GM21360 (cell line): Measurements from ENCODE around the gene RBL2.
"Not testable (repeated sequence)": the region's sequence is repeated elsewhere in the genome, so short reads cannot be mapped to it uniquely, and the experiment has no call there.

Experiments
- ATAC-seq: cut with Tn5 transposase; IDR thresholded peaks from one replicate; pipeline ENCODE4 v1.9.1; 2021; ENCODE audit warnings: mild to moderate bottlenecking, moderate library complexity; ENCODE audit not compliant: unreplicated experiment

RBL2 gene

DNA sequence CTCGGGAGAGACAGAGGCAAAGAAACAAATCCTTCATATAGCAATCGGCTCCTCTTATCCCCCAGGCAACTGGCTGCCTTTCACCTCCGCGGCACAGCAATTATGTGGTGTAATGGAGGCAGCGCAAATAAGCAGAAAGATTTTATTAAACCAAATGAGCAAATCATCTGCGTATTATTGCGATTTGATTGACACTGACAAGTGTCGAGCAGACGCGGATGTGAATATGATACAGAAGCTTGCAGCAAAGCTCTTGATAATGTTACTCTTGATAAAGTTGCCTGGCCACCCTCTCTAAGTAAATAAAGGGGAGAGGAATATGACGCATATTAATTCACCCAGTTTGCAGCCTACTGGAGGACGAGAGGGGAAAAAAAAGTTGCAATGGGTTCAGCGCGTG, 95.2 kb downstream of the RBL2 start:
- ATAC-seq: no peak

DNA sequence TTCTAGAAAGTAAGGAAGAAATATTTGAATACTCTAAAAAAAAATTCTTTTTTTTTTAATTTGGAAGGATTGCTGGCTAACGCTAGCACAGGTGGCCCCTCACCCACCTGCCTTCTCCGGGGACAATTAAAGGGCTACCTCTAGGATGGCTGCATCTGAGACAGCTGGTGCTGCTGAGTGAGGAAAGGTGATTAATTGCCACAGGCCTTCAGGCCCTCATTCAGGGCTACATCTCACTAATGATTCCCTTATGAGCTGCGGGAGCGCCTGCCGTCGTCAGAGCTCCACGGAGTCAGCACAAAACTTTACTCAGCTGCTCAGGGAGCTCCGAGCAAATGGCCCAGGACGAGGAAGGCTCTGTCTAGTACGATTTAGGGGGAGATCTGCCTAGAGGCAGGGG, 95.8 kb downstream of the RBL2 start:
- no peak for ATAC-seq

DNA sequence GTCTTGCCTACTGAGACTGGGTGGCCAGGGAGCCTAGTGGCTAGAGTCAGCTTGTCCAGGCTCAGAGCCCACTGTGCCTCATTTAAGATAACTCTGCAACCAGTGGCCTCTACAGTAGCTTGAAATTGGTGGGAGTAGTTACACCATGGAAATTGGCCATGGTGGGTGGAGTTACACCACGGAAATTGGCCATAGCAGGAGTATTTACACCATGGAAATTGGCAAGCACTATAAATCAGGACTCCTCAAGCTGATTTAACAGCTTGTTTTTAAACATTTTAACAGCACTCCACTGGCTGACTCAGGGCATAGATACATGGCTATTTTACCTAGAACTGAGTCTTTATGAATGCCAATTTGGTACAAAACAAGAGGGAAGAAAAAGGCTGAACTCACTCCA, 96.5 kb downstream of the RBL2 start:
- no peak for ATAC-seq

DNA sequence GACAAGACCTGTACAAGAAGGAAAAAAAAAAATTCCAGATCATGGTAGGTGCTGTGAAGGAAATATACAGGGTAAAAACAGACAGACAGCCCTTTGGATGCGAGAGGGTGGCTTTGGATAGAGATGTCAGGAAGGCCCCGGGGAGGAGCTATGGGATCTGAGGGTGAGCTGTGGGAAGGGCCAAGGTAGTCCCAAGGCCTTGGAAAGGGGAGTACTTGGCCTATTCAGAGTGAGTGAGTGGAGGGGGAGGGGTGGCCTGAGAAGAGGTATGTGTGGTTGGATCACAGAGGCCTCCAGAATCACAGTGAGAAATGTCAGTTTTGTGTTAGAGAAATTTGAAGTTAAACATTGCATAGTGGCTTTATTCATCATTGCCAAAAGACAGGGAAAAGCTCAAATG, 99.9 kb downstream of the RBL2 start:
- no peak for ATAC-seq

DNA sequence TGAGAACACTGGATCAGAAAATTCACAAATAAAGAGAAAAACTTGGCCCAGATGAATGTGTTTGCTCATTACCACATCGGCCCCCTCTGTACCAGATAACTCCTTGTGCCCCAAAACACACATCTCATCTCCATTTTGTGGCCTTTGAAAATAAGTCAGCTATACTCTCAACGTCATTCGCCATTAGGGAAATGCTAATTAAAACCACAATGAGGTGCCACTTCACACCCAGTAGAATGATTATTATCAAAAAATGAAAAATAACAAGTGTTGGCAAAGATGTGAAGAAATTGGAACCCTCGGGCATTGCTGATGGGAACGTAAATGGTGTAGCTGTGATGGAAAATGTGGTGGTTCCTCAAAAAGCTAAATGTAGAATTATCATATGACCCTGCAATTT, 103.4 kb downstream of the RBL2 start:
- ATAC-seq: no peak

DNA sequence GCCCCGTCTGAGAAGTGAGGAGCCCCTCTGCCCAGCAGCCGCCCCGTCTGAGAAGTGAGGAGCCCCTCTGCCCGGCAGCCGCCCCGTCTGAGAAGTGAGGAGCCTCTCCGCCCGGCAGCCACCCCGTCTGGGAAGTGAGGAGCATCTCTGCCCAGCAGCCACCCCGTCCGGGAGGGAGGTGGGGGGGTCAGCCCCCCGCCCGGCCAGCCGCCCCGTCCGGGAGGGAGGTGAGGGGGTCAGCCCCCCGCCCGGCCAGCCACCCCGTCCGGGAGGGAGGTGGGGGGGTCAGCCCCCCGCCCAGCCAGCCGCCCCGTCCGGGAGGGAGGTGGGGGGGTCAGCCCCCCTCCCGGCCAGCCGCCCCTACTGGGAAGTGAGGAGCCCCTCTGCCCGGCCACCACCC, 105.1 kb downstream of the RBL2 start:
- ATAC-seq: not testable (repeated sequence)

DNA sequence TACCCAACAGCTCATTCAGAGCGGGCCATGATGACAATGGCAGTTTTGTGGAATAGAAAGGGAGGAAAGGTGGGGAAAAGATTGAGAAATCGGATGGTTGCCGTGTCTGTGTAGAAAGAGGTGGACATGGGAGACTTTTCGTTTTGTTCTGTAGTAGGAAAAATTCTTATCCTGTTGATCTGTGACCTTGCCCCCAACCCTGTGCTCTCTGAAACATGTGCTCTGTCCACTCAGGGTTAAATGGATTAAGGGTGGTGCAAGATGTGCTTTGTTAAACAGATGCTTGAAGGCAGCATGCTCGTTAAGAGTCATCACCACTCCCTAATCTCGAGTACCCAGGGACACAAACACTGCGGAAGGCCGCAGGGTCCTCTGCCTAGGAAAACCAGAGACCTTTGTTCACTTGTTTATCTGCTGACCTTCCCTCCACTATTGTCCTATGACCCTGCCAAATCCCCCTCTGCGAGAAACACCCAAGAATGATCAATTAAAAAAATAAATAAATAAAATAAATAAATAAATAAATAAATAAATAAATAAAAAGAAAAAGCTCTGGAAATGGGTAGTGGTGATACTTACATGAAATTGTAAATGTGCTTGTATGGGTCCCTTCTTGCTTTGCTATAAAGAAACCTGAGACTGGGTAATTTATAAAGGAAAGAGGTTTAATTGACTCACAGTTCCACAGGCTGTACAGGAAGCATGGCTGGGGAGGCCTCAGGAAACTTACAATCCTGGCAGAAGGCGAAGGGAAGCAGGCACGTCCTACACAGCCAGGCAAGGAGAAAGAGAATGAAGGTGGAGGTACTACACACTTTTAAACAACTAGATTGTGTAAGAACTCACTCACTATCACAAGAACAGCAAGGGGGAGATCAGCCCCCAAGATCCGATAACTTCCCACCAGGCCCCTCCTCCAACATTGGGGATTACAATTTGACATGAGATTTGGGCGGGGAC, 105.8 kb downstream of the RBL2 start:
- not testable (repeated sequence) for ATAC-seq
